HCT116 (cell line): ENCODE measurements around the gene ADGRG1. TPM values are rescaled to one million over a fixed set of nuclear protein-coding genes. Genes with fewer than 3 reads are reported as not detected.
"Not testable (repeated sequence)": the region's sequence is repeated elsewhere in the genome, so short reads cannot be mapped to it uniquely, and the experiment has no call there.

Source experiments
- ATAC-seq: fragments of 200-7000 bp; cut with Tn5 transposase; 2 replicates; pipeline ENCODE4 v1.9.1; 2020; ENCODE audit warnings: mild to moderate bottlenecking, moderate library complexity
- BruUV-seq: library from RNA; stranded (reverse); fragments of 400-500 nt; replicated peaks from 2 replicates; lab custom pipeline; 2021; lab: Mats Ljungman, UMichigan
- CTCF ChIA-PET: fragments of 300-600 bp; sonication (Branson Sonifier 250); formaldehyde crosslinking; loops from one replicate; lab custom pipeline; 2021; ENCODE audit warnings: antibody characterized with exemption; lab: Charles Lee
- POLR2A ChIA-PET: fragments of 300-600, 350-600 bp; sonication (Branson Sonifier 250); formaldehyde crosslinking; loops from one replicate; lab custom pipeline; 2021; ENCODE audit warnings: antibody characterized with exemption; lab: Charles Lee
- RAD21 ChIA-PET, 2 experiments: fragments of 300-600 bp; sonication (Branson Sonifier 250); formaldehyde crosslinking; loops; one replicate each; lab custom pipeline; 2023; ENCODE audit warnings: low total read pairs in 2 of 2; ENCODE audit not compliant: uncharacterized antibody in 2 of 2, unreplicated experiment in 2 of 2, low non-redundant PET in 1 of 2; lab: Charles Lee
- DNase-seq: peaks from one replicate; pipeline ENCODE4 v3.0.0-alpha.2; 2010; ENCODE audit warnings: low read depth, low spot score
- H2AFZ ChIP-seq: fragments of 200-600 bp; shearing (Covaris generic), sonication (generic); 2 replicates; pipeline ENCODE4 v1.6.1; 2017; ENCODE audit warnings: low read depth, mixed run types, mixed read lengths, antibody characterized with exemption, low read length; ENCODE audit not compliant: poor library complexity, severe bottlenecking
- H3K27ac ChIP-seq: 2 replicates; pipeline ENCODE4 v1.5.1; 2012; ENCODE audit warnings: low read depth, low read length
- H3K27me3 ChIP-seq: fragments of 200-600 bp; sonication (generic); 2 replicates; pipeline ENCODE4 v1.6.1; 2016; ENCODE audit warnings: mixed run types, low read length, mixed read lengths; ENCODE audit not compliant: insufficient read depth
- H3K36me3 ChIP-seq, 2 experiments: fragments of 200-500 bp in 1 of 2; fragments of 200-600 bp in 1 of 2; sonication (Bioruptor generic) in 1 of 2; sonication (generic) in 1 of 2; 2 replicates each; pipeline versions ENCODE4 v1.5.1 to v1.6.1; 2014 to 2016; ENCODE audit warnings: low read length in 2 of 2, inconsistent platforms in 1 of 2, mixed read lengths in 1 of 2, mixed run types in 1 of 2; ENCODE audit not compliant: insufficient read depth in 2 of 2, control insufficient read depth in 1 of 2
- H3K4me1 ChIP-seq, 2 experiments: fragments of 200-600 bp in 1 of 2; sonication (generic) in 1 of 2; 2 replicates each; pipeline versions ENCODE4 v1.5.1 to v1.6.1; 2012 to 2017; ENCODE audit warnings: low read length in 2 of 2, inconsistent platforms in 1 of 2, mild to moderate bottlenecking in 1 of 2, mixed read lengths in 1 of 2, mixed run types in 1 of 2, moderate library complexity in 1 of 2; ENCODE audit not compliant: insufficient read depth in 2 of 2, control insufficient read depth in 1 of 2
- H3K4me2 ChIP-seq: fragments of 200-600 bp; sonication (generic); 2 replicates; pipeline ENCODE4 v1.6.1; 2017; ENCODE audit warnings: mixed run types, low read length, mixed read lengths
- H3K4me3 ChIP-seq, 2 experiments: fragments of 200-600 bp in 1 of 2; sonication (generic) in 1 of 2; replicated peaks in 1 of 2; 2 replicates each; pipeline ENCODE4 v1.5.1; 2011 to 2016; ENCODE audit warnings: low read length in 2 of 2, control low read depth in 1 of 2, low read depth in 1 of 2, mild to moderate bottlenecking in 1 of 2, mixed read lengths in 1 of 2, mixed run types in 1 of 2
- H3K79me2 ChIP-seq: fragments of 200-600 bp; sonication (generic); 2 replicates; pipeline ENCODE4 v1.6.1; 2017; ENCODE audit warnings: mild to moderate bottlenecking, mixed run types, low read length, moderate library complexity, mixed read lengths; ENCODE audit not compliant: insufficient read depth
- H3K9ac ChIP-seq: fragments of 200-600 bp; sonication (generic); 2 replicates; pipeline ENCODE4 v1.6.1; 2016; ENCODE audit warnings: low read length, mixed read lengths
- H3K9me2 ChIP-seq: fragments of 200-600 bp; sonication (generic), shearing (Covaris generic); 2 replicates; pipeline ENCODE4 v1.6.1; 2017; ENCODE audit warnings: mixed run types, mild to moderate bottlenecking, moderate library complexity; ENCODE audit not compliant: insufficient read depth
- H3K9me3 ChIP-seq, 2 experiments: fragments of 200-500 bp in 1 of 2; fragments of 200-600 bp in 1 of 2; sonication (Bioruptor generic) in 1 of 2; sonication (generic) in 1 of 2; 2 replicates each; pipeline ENCODE4 v1.6.1; 2014 to 2017; ENCODE audit warnings: low read length in 2 of 2, mixed read lengths in 2 of 2, inconsistent platforms in 1 of 2, low read depth in 1 of 2, mild to moderate bottlenecking in 1 of 2, mixed run types in 1 of 2, moderate library complexity in 1 of 2; ENCODE audit not compliant: control insufficient read depth in 1 of 2, insufficient read depth in 1 of 2
- H4K20me1 ChIP-seq: fragments of 200-600 bp; sonication (generic), shearing (Covaris generic); 2 replicates; pipeline ENCODE4 v1.6.1; 2017; ENCODE audit warnings: mixed run types, mild to moderate bottlenecking, moderate library complexity; ENCODE audit not compliant: insufficient read depth
- ELF1 ChIP-seq: IDR thresholded peaks from 2 replicates; pipeline ENCODE4 v1.6.1; 2012; ENCODE audit warnings: low read depth, borderline replicate concordance
- EZH2 ChIP-seq: fragments of 200-600 bp; sonication (generic); IDR thresholded peaks from 2 replicates; pipeline ENCODE4 v1.6.1; 2017; ENCODE audit warnings: antibody characterized with exemption, mixed run types
- EZH2phosphoT487 ChIP-seq: fragments of 200-600 bp; IDR thresholded peaks from 2 replicates; pipeline ENCODE4 v1.6.1; 2018; ENCODE audit warnings: antibody characterized with exemption, borderline replicate concordance
- FOSL1 ChIP-seq: IDR thresholded peaks from 2 replicates; pipeline ENCODE4 v1.6.1; 2012; ENCODE audit warnings: low read depth
- JUND ChIP-seq: IDR thresholded peaks from 2 replicates; pipeline ENCODE4 v1.6.1; 2012
- MAX ChIP-seq: IDR thresholded peaks from 2 replicates; pipeline ENCODE4 v1.6.1; 2012
- POLR2A ChIP-seq: IDR thresholded peaks from 2 replicates; pipeline ENCODE4 v1.7.0; 2011; ENCODE audit warnings: borderline replicate concordance; ENCODE audit not compliant: insufficient read depth, insufficient read length; ENCODE audit errors: extremely low read depth
- POLR2AphosphoS5 ChIP-seq: IDR thresholded peaks from 2 replicates; pipeline ENCODE4 v1.6.1; 2011; ENCODE audit warnings: mild to moderate bottlenecking, low read depth, low read length, moderate library complexity
- RAD21 ChIP-seq: IDR thresholded peaks from 2 replicates; pipeline ENCODE4 v1.6.1; 2012; ENCODE audit warnings: low read depth, mild to moderate bottlenecking
- REST ChIP-seq: IDR thresholded peaks from 2 replicates; pipeline ENCODE4 v1.6.1; 2012; ENCODE audit warnings: low read depth
- SIN3A ChIP-seq: IDR thresholded peaks from 2 replicates; pipeline ENCODE4 v1.6.1; 2012; ENCODE audit warnings: low read depth
- SP1 ChIP-seq: IDR thresholded peaks from 2 replicates; pipeline ENCODE4 v1.6.1; 2012; ENCODE audit warnings: low read depth
- YY1 ChIP-seq: IDR thresholded peaks from 2 replicates; pipeline ENCODE4 v1.6.1; 2011; ENCODE audit warnings: low read length, low read depth, moderate library complexity, mild to moderate bottlenecking; ENCODE audit not compliant: insufficient replicate concordance; ENCODE audit errors: extremely low read depth
- ZBTB33 ChIP-seq: IDR thresholded peaks from 2 replicates; pipeline ENCODE4 v1.6.1; 2011; ENCODE audit warnings: mild to moderate bottlenecking, low read length, moderate library complexity; ENCODE audit not compliant: insufficient replicate concordance; ENCODE audit errors: extremely low read depth
- ZFX ChIP-seq: fragments of 450-650 bp; IDR thresholded peaks from 2 replicates; pipeline ENCODE4 v1.6.1; 2017
- intact Hi-C: fragments of 100-400 bp; cut with micrococcal nuclease; formaldehyde crosslinking; loops from 2 replicates; pipeline ENCODE4 v1.10.0; 2022
- total RNA-seq: library from RNA; stranded (reverse); gene quantifications from one replicate; pipeline ENCODE4 v1.2.1, GENCODE V29; 2021; ENCODE audit not compliant: unreplicated experiment

The ADGRG1 gene
- total RNA-seq, 1 experiment from 2014 or later: 36.4 TPM

- H3K9ac ChIP-seq, DNase-seq, H3K79me2 ChIP-seq, H3K27me3 ChIP-seq, H3K4me3 ChIP-seq, H3K9me2 ChIP-seq, H3K36me3 ChIP-seq, H4K20me1 ChIP-seq, POLR2A ChIA-PET, H3K9me3 ChIP-seq, BruUV-seq, RAD21 ChIA-PET, intact Hi-C loops, H3K27ac ChIP-seq: not testable (repeated sequence)
- peak overlapping the region; percentile 50 for H3K4me2 ChIP-seq
- peaks cover 10 to 29% of the 10 kb centered on the region in 2 experiments for H3K4me1 ChIP-seq
- H2AFZ ChIP-seq: peak overlapping the region; percentile 73
- peak; percentile 39 for TF ChIP-seq JUND
- TF ChIP-seq FOSL1: peak; percentile 24; the same call in 1 of the 2 replicates
- CTCF ChIA-PET: interaction anchor here (1.0 to 1.1 kb wide), 2 partner anchors 52 to 89 kb away, joined by 3 read pairs; no protein-coding TSS in a partner anchor
- ATAC-seq: peak; percentile 77
Observed at GRCh38 chr16:57671451-57671850, 43.0 kb downstream of the ADGRG1 start.

- Histone ChIP-seq H3K27ac (no peak overlapping the region), H3K4me3 (no peak overlapping the region), H3K9me3 (no peaks in the 10 kb centered on the region), H3K9me2 (no peaks in the 10 kb centered on the region), H4K20me1 (no peaks in the 10 kb centered on the region), H3K79me2 (no peaks in the 10 kb centered on the region), H3K27me3 (peaks cover 6% of the 10 kb centered on the region; the same call in 1 of the 2 replicates), H3K36me3 (no peaks in the 10 kb centered on the region), H2AFZ (no peak overlapping the region), H3K9ac (no peak overlapping the region), H3K4me1 (peaks cover 10 to 31% of the 10 kb centered on the region in 2 experiments), H3K4me2 (no peak overlapping the region)
- BruUV-seq: no TSS peak
- intact Hi-C loops: no loop called here
- DNase-seq: no peak
- ATAC-seq: no peak
- POLR2A ChIA-PET: no interaction called here
- RAD21 ChIA-PET: no interaction called here
- CTCF ChIA-PET: interaction anchor here (0.6 to 1.1 kb wide), 4 partner anchors 30 to 118 kb away, joined by 3 read pairs; no protein-coding TSS in a partner anchor
- TF ChIP-seq REST (no peak), SP1 (no peak), YY1 (no peak), ZFX (no peak), POLR2AphosphoS5 (no peak), EZH2phosphoT487 (no peak), RAD21 (no peak), ELF1 (no peak), SIN3A (no peak), ZBTB33 (no peak), MAX (no peak), EZH2 (no peak), POLR2A (no peak)
Observed at GRCh38 chr16:57672416-57672815, 44.0 kb downstream of the ADGRG1 start.
